Psoas muscle (tissue), 8 donors: ENCODE measurements around the gene OR8K5. TPM values are rescaled to one million over a fixed set of nuclear protein-coding genes. Genes with fewer than 3 reads are reported as not detected.

Experiments
- ATAC-seq, 4 donors: fragments of 200-7000 bp; cut with Tn5 transposase; one replicate each; pipeline ENCODE4 v1.9.1; 2020; ENCODE audit warnings: moderate library complexity in 3 of 4, mild to moderate bottlenecking in 2 of 4
- DNase-seq, 2 donors: peaks; one replicate each; pipeline ENCODE4 v3.0.0-alpha.2; 2020
- H3K27ac ChIP-seq: fragments of 200-600 bp; one replicate; pipeline ENCODE4 v1.8.0; 2022
- H3K27me3 ChIP-seq, 3 donors: fragments of 200-600 bp in 1 of 3; one replicate each; pipeline versions ENCODE4 v1.6.1 to v1.8.0; 2013 to 2022; ENCODE audit warnings: low read length in 2 of 3, mild to moderate bottlenecking in 2 of 3, moderate library complexity in 1 of 3; ENCODE audit not compliant: insufficient read depth in 3 of 3
- H3K36me3 ChIP-seq, 2 donors: fragments of 200-600 bp in 1 of 2; one replicate each; pipeline versions ENCODE4 v1.6.1 to v1.8.0; 2013 to 2022; ENCODE audit warnings: low read depth in 1 of 2, mild to moderate bottlenecking in 1 of 2, moderate library complexity in 1 of 2; ENCODE audit not compliant: insufficient read depth in 1 of 2
- H3K4me1 ChIP-seq: fragments of 200-600 bp; one replicate; pipeline ENCODE4 v1.8.0; 2022
- H3K4me3 ChIP-seq: fragments of 200-600 bp; one replicate; pipeline ENCODE4 v1.8.0; 2022; ENCODE audit warnings: mild to moderate bottlenecking
- H3K9me3 ChIP-seq: fragments of 200-600 bp; one replicate; pipeline ENCODE4 v1.8.0; 2022
- WGBS, 3 donors: extraction: QIAGEN DNeasy Blood & Tissue Kit; methylation state at CpG; one replicate each; pipeline versions ENCODE4 v1.1.6 to v1.1.7; 2013; 5-methylcytosine and 5-hydroxymethylcytosine counted together
- intact Hi-C, 2 donors: fragments of 100-400 bp; cut with DNase I; formaldehyde crosslinking; loops; one replicate each; pipeline versions ENCODE4 v1.11.0 to v1.14.2; 2022
- long read RNA-seq, 2 donors: library from polyadenylated mRNA; unstranded; transcript quantifications; one replicate each; pipeline ENCODE4 v2.0.0, GENCODE V29; 2021
- polyA plus RNA-seq, 3 donors: library from polyadenylated mRNA; stranded (reverse); fragments of 200-250 nt; gene quantifications; one replicate each; pipeline ENCODE4 v1.2.3, GENCODE V29; 2013
- total RNA-seq, 4 donors: library from RNA; stranded (reverse); fragmentation: NEBNext Ultra II Directional in 2 of 4; extraction: Animal tissue kit (Norgen Biotek cat#: 25700) in 2 of 4; gene quantifications; one replicate each; pipeline versions ENCODE4 v1.2.1 to v1.2.4, GENCODE V29; 2021 to 2023
- TF ChIP-seq, protein P1 (sequence below): fragments of 200-600 bp; IDR thresholded peaks from one replicate; pipeline ENCODE4 v1.8.0; 2022; ENCODE audit warnings: antibody characterized with exemption
- donor health status: healthy with polysubstance abuse.
- donor health status: DM: no; HTN: no; CAD: no; lungs with moderate emphysema.
- donor health status: Bipolar disorder and iron deficiency.
- donor health status: healthy.
- donor health status: DM: yes; HTN: yes; CAD: no.
- donor health status: DM: no; HTN: no; CAD: no.
- donor health status: DM: no; HTN: no; CAD: no.
- donor health status: DM: yes; HTN: yes; CAD: no.

OR8K5 gene, protein sequence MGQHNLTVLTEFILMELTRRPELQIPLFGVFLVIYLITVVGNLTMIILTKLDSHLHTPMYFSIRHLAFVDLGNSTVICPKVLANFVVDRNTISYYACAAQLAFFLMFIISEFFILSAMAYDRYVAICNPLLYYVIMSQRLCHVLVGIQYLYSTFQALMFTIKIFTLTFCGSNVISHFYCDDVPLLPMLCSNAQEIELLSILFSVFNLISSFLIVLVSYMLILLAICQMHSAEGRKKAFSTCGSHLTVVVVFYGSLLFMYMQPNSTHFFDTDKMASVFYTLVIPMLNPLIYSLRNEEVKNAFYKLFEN
- total RNA-seq (not detected), polyA plus RNA-seq (not detected)
- long read RNA-seq, donor 1, result 0 reads
- long read RNA-seq, donor 2, result 0 reads

DNA sequence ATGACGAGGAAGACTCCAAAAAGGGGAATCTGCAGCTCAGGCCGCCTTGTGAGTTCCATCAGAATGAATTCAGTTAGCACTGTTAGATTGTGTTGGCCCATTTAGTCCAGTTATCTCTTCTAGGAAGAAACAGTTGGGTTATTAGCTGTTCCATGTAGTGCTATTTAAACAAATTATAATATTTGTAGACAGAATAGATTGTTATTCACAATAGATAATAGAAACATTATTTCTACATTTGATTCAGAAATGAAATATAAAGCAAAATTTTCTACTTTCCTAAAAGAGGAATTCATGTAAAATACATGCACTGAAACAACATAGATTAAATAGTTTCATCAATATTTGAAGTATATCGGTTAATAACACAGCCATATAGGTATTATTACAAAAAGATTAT is at the start of gene OR8K5:
Gene OR8K5, minus strand, starts transcription at position 101 of the 400 bp plus-strand sequence. Its CDS starts 0 bp downstream, at position 101.
- WGBS, 3 donors, result 70 to 74% (median 73%) methylated on average over 3 of the region's 3 CpGs
- no peaks in the 10 kb centered on the region for H3K36me3 ChIP-seq
- ATAC-seq (no peak), DNase-seq (no peak)
- no peaks in the 10 kb centered on the region for H3K4me1 ChIP-seq
- H3K4me3 ChIP-seq, result no peak within 1 kb of the TSS
- H3K27me3 ChIP-seq, result no peaks in the 10 kb centered on the region
- TF ChIP-seq, protein P1, sequence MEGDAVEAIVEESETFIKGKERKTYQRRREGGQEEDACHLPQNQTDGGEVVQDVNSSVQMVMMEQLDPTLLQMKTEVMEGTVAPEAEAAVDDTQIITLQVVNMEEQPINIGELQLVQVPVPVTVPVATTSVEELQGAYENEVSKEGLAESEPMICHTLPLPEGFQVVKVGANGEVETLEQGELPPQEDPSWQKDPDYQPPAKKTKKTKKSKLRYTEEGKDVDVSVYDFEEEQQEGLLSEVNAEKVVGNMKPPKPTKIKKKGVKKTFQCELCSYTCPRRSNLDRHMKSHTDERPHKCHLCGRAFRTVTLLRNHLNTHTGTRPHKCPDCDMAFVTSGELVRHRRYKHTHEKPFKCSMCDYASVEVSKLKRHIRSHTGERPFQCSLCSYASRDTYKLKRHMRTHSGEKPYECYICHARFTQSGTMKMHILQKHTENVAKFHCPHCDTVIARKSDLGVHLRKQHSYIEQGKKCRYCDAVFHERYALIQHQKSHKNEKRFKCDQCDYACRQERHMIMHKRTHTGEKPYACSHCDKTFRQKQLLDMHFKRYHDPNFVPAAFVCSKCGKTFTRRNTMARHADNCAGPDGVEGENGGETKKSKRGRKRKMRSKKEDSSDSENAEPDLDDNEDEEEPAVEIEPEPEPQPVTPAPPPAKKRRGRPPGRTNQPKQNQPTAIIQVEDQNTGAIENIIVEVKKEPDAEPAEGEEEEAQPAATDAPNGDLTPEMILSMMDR, result no peak
- H3K27ac ChIP-seq, result no peak within 1 kb of the TSS
- H3K9me3 ChIP-seq, result no peaks in the 10 kb centered on the region
- intact Hi-C loops, result no loop called here

DNA sequence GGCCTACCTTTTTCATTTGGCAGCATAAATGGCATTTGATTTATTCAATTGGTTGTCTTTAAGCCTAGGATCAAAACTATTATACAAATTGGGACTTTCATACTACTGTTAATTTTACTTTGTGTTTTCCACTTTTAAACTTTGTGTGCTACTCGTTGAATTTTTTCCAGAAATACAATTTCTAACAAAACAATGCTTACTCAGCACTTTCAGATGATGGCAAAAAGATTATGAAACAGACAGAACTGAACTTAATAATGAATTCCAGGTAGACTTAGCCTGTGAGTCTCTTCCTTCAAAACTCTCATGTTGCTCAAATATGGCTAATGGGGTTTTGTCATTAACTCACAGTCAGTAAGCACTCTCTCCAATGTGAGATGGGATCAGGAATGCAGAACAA is 47.7 kb upstream of the OR8K5 start:
- no peaks in the 10 kb centered on the region for H3K4me1 ChIP-seq
- no peaks in the 10 kb centered on the region for H3K36me3 ChIP-seq
- no peak for ATAC-seq
- H3K4me3 ChIP-seq, result no peak overlapping the region
- H3K27me3 ChIP-seq, result no peaks in the 10 kb centered on the region
- intact Hi-C loops, result no loop called here
- no peak overlapping the region for H3K27ac ChIP-seq
- DNase-seq, result no peak
- 37 to 39% (median 38%) methylated on average over 1 of the region's 1 CpG for WGBS, 3 donors
- TF ChIP-seq, protein P1, result no peak
- H3K9me3 ChIP-seq, result no peaks in the 10 kb centered on the region

DNA sequence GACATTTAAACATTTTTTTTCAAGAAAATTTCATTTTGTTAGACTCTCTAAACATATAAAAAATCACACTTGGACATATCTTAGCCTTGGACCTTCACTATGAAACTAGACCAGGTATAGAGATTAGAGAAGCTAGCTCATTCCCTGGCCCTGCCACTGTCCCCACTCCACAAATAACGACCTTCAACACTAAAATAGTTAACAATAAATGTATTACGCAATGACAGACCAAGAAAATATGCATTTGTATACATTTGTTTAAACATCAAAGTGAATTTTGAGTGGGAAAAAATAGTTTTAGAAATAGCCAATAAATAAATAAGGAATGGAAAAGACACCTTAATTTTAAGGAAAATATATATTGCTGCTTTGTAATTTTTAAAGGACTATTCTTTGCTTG is 37.2 kb upstream of the OR8K5 start:
- no peaks in the 10 kb centered on the region for H3K36me3 ChIP-seq
- H3K4me3 ChIP-seq, result no peak overlapping the region
- TF ChIP-seq, protein P1, result no peak
- WGBS, 3 donors, result 53 to 54% (median 54%) methylated on average over 2 of the region's 2 CpGs
- no peaks in the 10 kb centered on the region for H3K27me3 ChIP-seq
- DNase-seq (no peak), ATAC-seq (no peak)
- H3K27ac ChIP-seq, result no peak overlapping the region
- intact Hi-C loops, result no loop called here
- H3K9me3 ChIP-seq, result no peaks in the 10 kb centered on the region
- H3K4me1 ChIP-seq, result no peaks in the 10 kb centered on the region

DNA sequence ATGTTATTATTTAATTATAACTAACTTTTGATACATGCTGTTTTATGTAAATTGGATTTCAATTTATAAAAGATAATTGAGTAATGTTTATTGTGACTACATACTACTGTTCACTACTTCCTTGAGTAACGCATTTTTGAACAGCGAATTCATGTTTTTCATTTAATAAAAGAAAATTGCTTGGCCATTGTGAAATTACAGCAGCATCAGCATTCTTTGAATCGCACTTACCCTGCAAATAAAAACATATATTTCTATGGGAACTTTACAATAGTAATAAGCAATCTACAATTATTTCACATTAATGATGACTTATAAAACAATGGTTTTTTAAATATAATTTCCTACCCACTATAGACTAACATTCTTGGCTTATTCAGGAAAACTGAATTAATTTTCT is 36.6 kb upstream of the OR8K5 start:
- no peak for ATAC-seq
- intact Hi-C loops, result no loop called here

More for the DNA sequence above, 36.6 kb upstream of the OR8K5 start:
- no peaks in the 10 kb centered on the region for H3K4me1 ChIP-seq
- TF ChIP-seq, protein P1, result no peak
- no peak overlapping the region for H3K27ac ChIP-seq
- H3K36me3 ChIP-seq, result no peaks in the 10 kb centered on the region
- no peak overlapping the region for H3K4me3 ChIP-seq
- no peaks in the 10 kb centered on the region for H3K9me3 ChIP-seq
- no peak for DNase-seq
- 75 to 83% (median 78%) methylated on average over 3 of the region's 3 CpGs for WGBS, 3 donors
- H3K27me3 ChIP-seq, result no peaks in the 10 kb centered on the region
